ENCODE results near the gene NME8.
A peak's percentile ranks its signal among the peaks of the same experiment; 100 is the strongest.

The NME8 gene

GRCh38 chr7:37901236-37901827 lies 52.9 kb downstream of the NME8 start:
- H3K9ac ChIP-seq (ENCODE audit: low read length): no peak overlapping the region
- no peak overlapping the region for H3K27ac ChIP-seq (ENCODE audit: low read depth, low read length)
- no peaks in the 10 kb centered on the region for H3K27me3 ChIP-seq (ENCODE audit: control insufficient read depth, insufficient read depth, low read length)
- no peaks in the 10 kb centered on the region for H3K36me3 ChIP-seq (ENCODE audit: control insufficient read depth, insufficient read depth, low read length)
- no peaks in the 10 kb centered on the region for H3K9me3 ChIP-seq (ENCODE audit: control insufficient read depth, insufficient read depth, low read depth, low read length)
- H3K4me1 ChIP-seq (ENCODE audit: control insufficient read depth, insufficient read depth, low read length): peaks cover 3% of the 10 kb centered on the region; the same call in 1 of the 2 replicates
- no peak overlapping the region for H3K4me3 ChIP-seq (ENCODE audit: low read depth, low read length)

- no peaks in the 10 kb centered on the region for H3K9me3 ChIP-seq (ENCODE audit: control insufficient read depth, insufficient read depth, low read depth, low read length)
- H3K36me3 ChIP-seq (ENCODE audit: control insufficient read depth, insufficient read depth, low read length): no peaks in the 10 kb centered on the region
- H3K4me1 ChIP-seq (ENCODE audit: control insufficient read depth, insufficient read depth, low read length): peaks cover 3% of the 10 kb centered on the region; the same call in 1 of the 2 replicates
- H3K27ac ChIP-seq (ENCODE audit: low read depth, low read length): no peak overlapping the region
- no peak overlapping the region for H3K9ac ChIP-seq (ENCODE audit: low read length)
- H3K4me3 ChIP-seq (ENCODE audit: low read depth, low read length): no peak overlapping the region
- no peaks in the 10 kb centered on the region for H3K27me3 ChIP-seq (ENCODE audit: control insufficient read depth, insufficient read depth, low read length)
Measured at GRCh38 chr7:37901890-37902524, 53.6 kb downstream of the NME8 start.

GRCh38 chr7:37908221-37908788 lies 59.9 kb downstream of the NME8 start:
- H3K9ac ChIP-seq (ENCODE audit: low read length): no peak overlapping the region
- no peak overlapping the region for H3K4me3 ChIP-seq (ENCODE audit: low read depth, low read length)
- no peak overlapping the region for H3K27ac ChIP-seq (ENCODE audit: low read depth, low read length)
- H3K36me3 ChIP-seq (ENCODE audit: control insufficient read depth, insufficient read depth, low read length): no peaks in the 10 kb centered on the region
- peaks cover 3% of the 10 kb centered on the region; the same call in 1 of the 2 replicates for H3K27me3 ChIP-seq (ENCODE audit: control insufficient read depth, insufficient read depth, low read length)
- H3K4me1 ChIP-seq (ENCODE audit: control insufficient read depth, insufficient read depth, low read length): no peaks in the 10 kb centered on the region
- no peaks in the 10 kb centered on the region for H3K9me3 ChIP-seq (ENCODE audit: control insufficient read depth, insufficient read depth, low read depth, low read length)

GRCh38 chr7:37912756-37913155 lies 64.4 kb downstream of the NME8 start:
- H3K27me3 ChIP-seq (ENCODE audit: control insufficient read depth, insufficient read depth, low read length): peaks cover 43% of the 10 kb centered on the region
- H3K36me3 ChIP-seq (ENCODE audit: control insufficient read depth, insufficient read depth, low read length): no peaks in the 10 kb centered on the region
- H3K9me3 ChIP-seq (ENCODE audit: control insufficient read depth, insufficient read depth, low read depth, low read length): no peaks in the 10 kb centered on the region
- H3K4me3 ChIP-seq (ENCODE audit: low read depth, low read length): no peak overlapping the region
- H3K4me1 ChIP-seq (ENCODE audit: control insufficient read depth, insufficient read depth, low read length): peaks cover 5% of the 10 kb centered on the region; the same call in 1 of the 2 replicates
- H3K9ac ChIP-seq (ENCODE audit: low read length): no peak overlapping the region
- no peak overlapping the region for H3K27ac ChIP-seq (ENCODE audit: low read depth, low read length)

GRCh38 chr7:37915438-37915837 lies 67.0 kb downstream of the NME8 start:
- Histone ChIP-seq H3K9me3 (ENCODE audit: control insufficient read depth, insufficient read depth, low read depth, low read length) (no peaks in the 10 kb centered on the region), H3K36me3 (ENCODE audit: control insufficient read depth, insufficient read depth, low read length) (no peaks in the 10 kb centered on the region), H3K4me1 (ENCODE audit: control insufficient read depth, insufficient read depth, low read length) (peaks cover 5% of the 10 kb centered on the region; the same call in 1 of the 2 replicates), H3K4me3 (ENCODE audit: low read depth, low read length) (no peak overlapping the region), H3K27me3 (ENCODE audit: control insufficient read depth, insufficient read depth, low read length) (peaks cover 70% of the 10 kb centered on the region), H3K27ac (ENCODE audit: low read depth, low read length) (no peak overlapping the region), H3K9ac (ENCODE audit: low read length) (no peak overlapping the region)

- Histone ChIP-seq H3K4me3 (ENCODE audit: low read depth, low read length) (peak overlapping the region; percentile 72), H3K4me1 (ENCODE audit: control insufficient read depth, insufficient read depth, low read length) (peaks cover 5% of the 10 kb centered on the region; the same call in 1 of the 2 replicates), H3K36me3 (ENCODE audit: control insufficient read depth, insufficient read depth, low read length) (no peaks in the 10 kb centered on the region), H3K9ac (ENCODE audit: low read length) (no peak overlapping the region), H3K27ac (ENCODE audit: low read depth, low read length) (no peak overlapping the region), H3K9me3 (ENCODE audit: control insufficient read depth, insufficient read depth, low read depth, low read length) (no peaks in the 10 kb centered on the region), H3K27me3 (ENCODE audit: control insufficient read depth, insufficient read depth, low read length) (peaks cover 73% of the 10 kb centered on the region)
Measured at GRCh38 chr7:37916017-37916672, 67.7 kb downstream of the NME8 start.

GRCh38 chr7:37916673-37917660 lies 68.6 kb downstream of the NME8 start, which contains the start of gene SFRP4:
Gene SFRP4 (minus strand): TSS chr7:37916817. CDS start chr7:37916537, 280 bp downstream.
- Histone ChIP-seq H3K9ac (ENCODE audit: low read length) (no peak within 1 kb of the TSS), H3K4me3 (ENCODE audit: low read depth, low read length) (peak within 1 kb of the TSS; percentile 72), H3K27me3 (ENCODE audit: control insufficient read depth, insufficient read depth, low read length) (peaks cover 73% of the 10 kb centered on the region), H3K9me3 (ENCODE audit: control insufficient read depth, insufficient read depth, low read depth, low read length) (no peaks in the 10 kb centered on the region), H3K27ac (ENCODE audit: low read depth, low read length) (no peak within 1 kb of the TSS), H3K36me3 (ENCODE audit: control insufficient read depth, insufficient read depth, low read length) (no peaks in the 10 kb centered on the region), H3K4me1 (ENCODE audit: control insufficient read depth, insufficient read depth, low read length) (peaks cover 5% of the 10 kb centered on the region; the same call in 1 of the 2 replicates)

GRCh38 chr7:37918526-37918925 lies 70.1 kb downstream of the NME8 start:
- H3K27ac ChIP-seq (ENCODE audit: low read depth, low read length): no peak overlapping the region

GRCh38 chr7:37920305-37920848 lies 72.0 kb downstream of the NME8 start, which contains the start of gene EPDR1:
Gene EPDR1 (plus strand): TSS chr7:37920640. CDS start chr7:37920940, 300 bp downstream.
- Histone ChIP-seq H3K4me3 (ENCODE audit: low read depth, low read length) (peak within 1 kb of the TSS; percentile 79), H3K9ac (ENCODE audit: low read length) (peak within 1 kb of the TSS; percentile 80), H3K27me3 (ENCODE audit: control insufficient read depth, insufficient read depth, low read length) (peaks cover 54% of the 10 kb centered on the region), H3K36me3 (ENCODE audit: control insufficient read depth, insufficient read depth, low read length) (no peaks in the 10 kb centered on the region), H3K4me1 (ENCODE audit: control insufficient read depth, insufficient read depth, low read length) (peaks cover 5% of the 10 kb centered on the region; the same call in 1 of the 2 replicates), H3K27ac (ENCODE audit: low read depth, low read length) (no peak within 1 kb of the TSS), H3K9me3 (ENCODE audit: control insufficient read depth, insufficient read depth, low read depth, low read length) (0 out of 2 replicates have a peak, but pooled peaks cover 5% of the 10 kb centered on the region)

More at GRCh38 chr7:37918526-37918925, 70.1 kb downstream of the NME8 start:
- Histone ChIP-seq H3K36me3 (ENCODE audit: control insufficient read depth, insufficient read depth, low read length) (no peaks in the 10 kb centered on the region), H3K9ac (ENCODE audit: low read length) (no peak overlapping the region), H3K4me3 (ENCODE audit: low read depth, low read length) (no peak overlapping the region), H3K9me3 (ENCODE audit: control insufficient read depth, insufficient read depth, low read depth, low read length) (no peaks in the 10 kb centered on the region), H3K4me1 (ENCODE audit: control insufficient read depth, insufficient read depth, low read length) (peaks cover 5% of the 10 kb centered on the region; the same call in 1 of the 2 replicates), H3K27me3 (ENCODE audit: control insufficient read depth, insufficient read depth, low read length) (peaks cover 70% of the 10 kb centered on the region)
